Stimulated activated CD4-positive, alpha-beta T cell treated with anti-CD3 and anti-CD28 coated beads, Interleukin-1b, Interleukin-23, amount 100 ng/mL, for 4 hours (primary cell): ENCODE results near the gene IL18BP.

Experiments used
- DNase-seq, 2 donors: peaks; one replicate each; pipeline ENCODE4 v3.0.0-alpha.2; 2020; ENCODE audit warnings: low read depth in 2 of 2

Gene IL18BP

GRCh38 chr11:71998649-71999310 is at the start of gene IL18BP:
Gene IL18BP (plus strand): TSS chr11:71998909. CDS start chr11:71999985, 1,076 bp downstream.
- peak in 1 of 2 donors; percentile 2 for DNase-seq

GRCh38 chr11:71949034-71949433 is 49.7 kb upstream of the IL18BP start:
- no peak for DNase-seq

- no peak for DNase-seq
Measured at GRCh38 chr11:71951741-71952310, 46.9 kb upstream of the IL18BP start.

- DNase-seq = no peak
Measured at GRCh38 chr11:71955898-71956456, 42.7 kb upstream of the IL18BP start.

- no peak for DNase-seq
Measured at GRCh38 chr11:71962428-71963038, 36.2 kb upstream of the IL18BP start.

- DNase-seq = no peak
Measured at GRCh38 chr11:71963468-71963867, 35.2 kb upstream of the IL18BP start.

- DNase-seq = no peak
Measured at GRCh38 chr11:71964641-71965040, 34.1 kb upstream of the IL18BP start.

GRCh38 chr11:71971680-71972079 is 27.0 kb upstream of the IL18BP start:
- no peak for DNase-seq

- no peak for DNase-seq
Measured at GRCh38 chr11:71976551-71976950, 22.2 kb upstream of the IL18BP start.

- no peak for DNase-seq
Measured at GRCh38 chr11:71977090-71977489, 21.6 kb upstream of the IL18BP start.

GRCh38 chr11:71977743-71978418 is 20.8 kb upstream of the IL18BP start:
- peak in 1 of 2 donors; percentile 33 for DNase-seq

- no peak for DNase-seq
Measured at GRCh38 chr11:71979094-71979493, 19.6 kb upstream of the IL18BP start.

GRCh38 chr11:71979602-71980001 is 19.1 kb upstream of the IL18BP start:
- DNase-seq = no peak

GRCh38 chr11:71986131-71986530 is 12.6 kb upstream of the IL18BP start:
- DNase-seq = no peak

GRCh38 chr11:71987521-71987920 is 11.2 kb upstream of the IL18BP start:
- no peak for DNase-seq

GRCh38 chr11:71988050-71988449 is 10.7 kb upstream of the IL18BP start:
- DNase-seq = no peak

GRCh38 chr11:71990701-71991100 is 8.0 kb upstream of the IL18BP start:
- DNase-seq = no peak

- no peak for DNase-seq
Measured at GRCh38 chr11:71991494-71991893, 7.2 kb upstream of the IL18BP start.

- no peak for DNase-seq
Measured at GRCh38 chr11:71992136-71992730, 6.5 kb upstream of the IL18BP start.

GRCh38 chr11:71994786-71995185 is 3.9 kb upstream of the IL18BP start:
- DNase-seq = no peak

GRCh38 chr11:71995726-71996291 is 2.9 kb upstream of the IL18BP start:
- DNase-seq = no peak

GRCh38 chr11:71996517-71996916 is 2.2 kb upstream of the IL18BP start:
- DNase-seq = no peak
